DND-41 (cell line): ENCODE results near the gene AMMECR1L.
"Not testable (repeated sequence)": the region's sequence is repeated elsewhere in the genome, so short reads cannot be mapped to it uniquely, and the experiment has no call there.

ENCODE experiments used
- ATAC-seq: fragments of 200-7000 bp; cut with Tn5 transposase; 3 replicates; pipeline ENCODE4 v1.9.1; 2021; ENCODE audit warnings: low read depth; ENCODE audit not compliant: insufficient read depth
- DNase-seq: peaks from one replicate; pipeline ENCODE4 v3.0.0-alpha.2; 2020
- H2AFZ ChIP-seq: 2 replicates; pipeline ENCODE4 v1.6.0; 2012; ENCODE audit warnings: low read depth, low read length
- H3K27ac ChIP-seq: 2 replicates; pipeline ENCODE4 v1.5.1; 2012; ENCODE audit warnings: low read length, inconsistent platforms
- H3K27me3 ChIP-seq: fragments of 200-600 bp; sonication (generic); 2 replicates; pipeline ENCODE4 v1.6.0; 2012; ENCODE audit warnings: low read length, mild to moderate bottlenecking, inconsistent platforms; ENCODE audit not compliant: insufficient read depth, poor library complexity
- H3K36me3 ChIP-seq: 2 replicates; pipeline ENCODE4 v1.5.1; 2012; ENCODE audit warnings: low read length, inconsistent platforms; ENCODE audit not compliant: insufficient read depth
- H3K4me1 ChIP-seq: 2 replicates; pipeline ENCODE4 v1.5.1; 2012; ENCODE audit warnings: mild to moderate bottlenecking, low read length; ENCODE audit not compliant: insufficient read depth
- H3K4me2 ChIP-seq: 2 replicates; pipeline ENCODE4 v1.6.0; 2012; ENCODE audit warnings: mild to moderate bottlenecking, moderate library complexity, low read length, inconsistent platforms; ENCODE audit not compliant: insufficient read depth
- H3K4me3 ChIP-seq, 2 experiments: fragments of 200-600 bp in 1 of 2; shearing (Covaris generic) in 1 of 2; 2 replicates each; pipeline ENCODE4 v1.5.1; 2012 to 2016; ENCODE audit warnings: inconsistent platforms in 2 of 2, low read length in 2 of 2, mild to moderate bottlenecking in 2 of 2, low read depth in 1 of 2, moderate library complexity in 1 of 2
- H3K79me2 ChIP-seq: 2 replicates; pipeline ENCODE4 v1.6.0; 2012; ENCODE audit warnings: low read length, inconsistent platforms; ENCODE audit not compliant: insufficient read depth
- H3K9ac ChIP-seq: 2 replicates; pipeline ENCODE4 v1.6.0; 2012; ENCODE audit warnings: low read depth, mild to moderate bottlenecking, inconsistent platforms, low read length, moderate library complexity
- H3K9me3 ChIP-seq: 2 replicates; pipeline ENCODE4 v1.5.1; 2012; ENCODE audit warnings: low read length, moderate library complexity, mild to moderate bottlenecking, inconsistent platforms; ENCODE audit not compliant: insufficient read depth, severe bottlenecking
- H4K20me1 ChIP-seq: 2 replicates; pipeline ENCODE4 v1.6.0; 2012; ENCODE audit warnings: low read length; ENCODE audit not compliant: insufficient read depth
- EZH2 ChIP-seq: IDR thresholded peaks from 3 replicates; pipeline ENCODE4 v1.6.1; 2012; ENCODE audit warnings: borderline replicate concordance, low read depth, mild to moderate bottlenecking, moderate library complexity, low read length, inconsistent platforms; ENCODE audit not compliant: severe bottlenecking
- TF ChIP-seq, protein P1 (sequence below): IDR thresholded peaks from 2 replicates; pipeline ENCODE4 v1.5.1; 2012; ENCODE audit warnings: borderline replicate concordance, low read length, moderate library complexity, mild to moderate bottlenecking; ENCODE audit not compliant: poor library complexity, severe bottlenecking; ENCODE audit errors: extremely low read depth

Gene AMMECR1L

DNA sequence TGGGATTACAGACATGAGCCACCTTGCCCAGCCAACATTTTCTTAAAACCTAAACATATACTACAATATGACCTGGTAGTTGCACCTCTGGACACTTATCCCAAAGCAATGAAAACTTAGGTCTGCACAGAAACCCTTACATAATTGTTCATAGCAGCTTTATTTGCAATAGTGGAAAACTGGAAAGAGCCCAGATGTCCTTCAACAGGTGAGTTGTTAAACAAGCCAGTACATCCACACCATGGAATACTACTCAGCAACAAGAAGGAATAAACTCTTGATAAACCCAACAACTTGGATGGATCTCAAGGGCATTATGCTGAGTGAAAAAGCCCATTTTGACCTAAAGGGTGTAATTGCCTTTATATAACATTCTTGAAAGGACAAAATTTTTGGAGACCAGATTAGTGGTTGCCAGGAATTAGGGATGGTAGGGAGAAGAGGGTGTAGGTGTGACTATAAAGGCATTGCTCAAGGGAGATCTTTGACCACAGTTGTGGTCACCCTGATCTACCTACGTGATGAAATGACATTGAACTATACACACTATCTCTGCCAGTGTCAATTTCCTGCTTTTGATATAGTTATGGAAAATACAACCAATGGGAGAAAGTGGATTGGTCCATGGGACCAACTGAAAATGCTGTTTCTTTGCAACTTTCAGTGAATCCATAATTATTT is 11.9 kb upstream of the AMMECR1L start:
- H3K9ac ChIP-seq = no peak overlapping the region
- H3K4me2 ChIP-seq = no peak overlapping the region
- no peaks in the 10 kb centered on the region for H3K9me3 ChIP-seq
- H3K79me2 ChIP-seq = no peaks in the 10 kb centered on the region
- H3K36me3 ChIP-seq = no peaks in the 10 kb centered on the region
- DNase-seq (no peak), ATAC-seq (no peak)
- no peaks in the 10 kb centered on the region for H3K27me3 ChIP-seq
- H4K20me1 ChIP-seq = no peaks in the 10 kb centered on the region
- no peak for TF ChIP-seq EZH2
- TF ChIP-seq, protein P1, sequence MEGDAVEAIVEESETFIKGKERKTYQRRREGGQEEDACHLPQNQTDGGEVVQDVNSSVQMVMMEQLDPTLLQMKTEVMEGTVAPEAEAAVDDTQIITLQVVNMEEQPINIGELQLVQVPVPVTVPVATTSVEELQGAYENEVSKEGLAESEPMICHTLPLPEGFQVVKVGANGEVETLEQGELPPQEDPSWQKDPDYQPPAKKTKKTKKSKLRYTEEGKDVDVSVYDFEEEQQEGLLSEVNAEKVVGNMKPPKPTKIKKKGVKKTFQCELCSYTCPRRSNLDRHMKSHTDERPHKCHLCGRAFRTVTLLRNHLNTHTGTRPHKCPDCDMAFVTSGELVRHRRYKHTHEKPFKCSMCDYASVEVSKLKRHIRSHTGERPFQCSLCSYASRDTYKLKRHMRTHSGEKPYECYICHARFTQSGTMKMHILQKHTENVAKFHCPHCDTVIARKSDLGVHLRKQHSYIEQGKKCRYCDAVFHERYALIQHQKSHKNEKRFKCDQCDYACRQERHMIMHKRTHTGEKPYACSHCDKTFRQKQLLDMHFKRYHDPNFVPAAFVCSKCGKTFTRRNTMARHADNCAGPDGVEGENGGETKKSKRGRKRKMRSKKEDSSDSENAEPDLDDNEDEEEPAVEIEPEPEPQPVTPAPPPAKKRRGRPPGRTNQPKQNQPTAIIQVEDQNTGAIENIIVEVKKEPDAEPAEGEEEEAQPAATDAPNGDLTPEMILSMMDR = no peak
- no peak overlapping the region for H3K27ac ChIP-seq
- H2AFZ ChIP-seq = no peak overlapping the region
- H3K4me3 ChIP-seq = no peak overlapping the region
- H3K4me1 ChIP-seq = no peaks in the 10 kb centered on the region

DNA sequence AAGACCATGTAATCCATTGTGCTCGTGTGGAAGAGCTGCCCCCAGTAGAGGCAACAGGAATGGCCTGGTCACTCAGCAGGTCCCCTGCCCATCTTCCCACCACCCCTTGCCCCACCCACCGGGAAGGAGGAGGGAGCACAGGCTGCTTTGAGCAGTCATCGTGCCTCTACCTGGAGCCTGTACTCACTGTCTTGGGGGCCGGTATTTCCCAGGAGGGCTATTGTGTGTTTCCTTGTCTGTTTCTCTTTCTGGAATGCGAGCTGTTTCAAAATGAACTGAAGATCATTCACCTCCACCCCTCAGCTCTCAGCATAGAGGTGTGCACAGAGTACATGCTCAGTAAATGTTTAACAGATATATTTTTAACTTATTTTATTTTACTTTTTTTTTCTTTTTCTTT is 7.7 kb upstream of the AMMECR1L start:
- Histone ChIP-seq H2AFZ (no peak overlapping the region), H3K4me3 (no peak overlapping the region), H4K20me1 (no peaks in the 10 kb centered on the region), H3K9me3 (no peaks in the 10 kb centered on the region), H3K27ac (no peak overlapping the region), H3K9ac (no peak overlapping the region), H3K36me3 (no peaks in the 10 kb centered on the region), H3K4me2 (no peak overlapping the region), H3K79me2 (no peaks in the 10 kb centered on the region), H3K4me1 (no peaks in the 10 kb centered on the region), H3K27me3 (no peaks in the 10 kb centered on the region)
- DNase-seq (no peak), ATAC-seq (no peak)
- no peak for TF ChIP-seq EZH2
- TF ChIP-seq, protein P1 = no peak

DNA sequence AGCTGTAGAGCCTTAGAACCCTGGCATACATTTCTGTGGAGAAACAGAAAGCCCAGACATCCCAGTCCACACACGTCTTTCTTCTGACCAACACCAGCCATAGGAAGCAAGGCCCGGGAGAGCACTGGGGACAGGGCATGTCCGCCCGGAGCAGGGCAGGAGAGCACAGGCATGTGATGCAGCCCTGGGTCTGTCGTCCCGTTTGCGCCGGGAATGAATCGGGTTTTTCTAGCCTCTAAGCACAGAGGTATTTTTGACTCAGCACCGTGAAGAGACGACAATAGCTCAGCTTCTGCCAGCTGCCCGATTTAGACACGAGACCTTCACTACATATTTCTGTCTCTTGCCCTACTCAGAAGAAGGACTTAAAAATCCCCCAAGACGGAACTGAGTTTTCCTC is 7.3 kb upstream of the AMMECR1L start:
- TF ChIP-seq, protein P1 = no peak
- no peak for TF ChIP-seq EZH2
- H3K79me2 ChIP-seq = no peaks in the 10 kb centered on the region
- H3K9ac ChIP-seq = no peak overlapping the region
- DNase-seq (no peak), ATAC-seq (no peak)
- no peaks in the 10 kb centered on the region for H3K27me3 ChIP-seq
- no peaks in the 10 kb centered on the region for H3K36me3 ChIP-seq
- 0 out of 2 replicates have a peak, but pooled peaks cover 1% of the 10 kb centered on the region for H3K4me1 ChIP-seq
- no peak overlapping the region for H3K4me3 ChIP-seq
- H2AFZ ChIP-seq = no peak overlapping the region
- no peak overlapping the region for H3K27ac ChIP-seq
- H4K20me1 ChIP-seq = no peaks in the 10 kb centered on the region
- H3K9me3 ChIP-seq = no peaks in the 10 kb centered on the region
- H3K4me2 ChIP-seq = no peak overlapping the region

DNA sequence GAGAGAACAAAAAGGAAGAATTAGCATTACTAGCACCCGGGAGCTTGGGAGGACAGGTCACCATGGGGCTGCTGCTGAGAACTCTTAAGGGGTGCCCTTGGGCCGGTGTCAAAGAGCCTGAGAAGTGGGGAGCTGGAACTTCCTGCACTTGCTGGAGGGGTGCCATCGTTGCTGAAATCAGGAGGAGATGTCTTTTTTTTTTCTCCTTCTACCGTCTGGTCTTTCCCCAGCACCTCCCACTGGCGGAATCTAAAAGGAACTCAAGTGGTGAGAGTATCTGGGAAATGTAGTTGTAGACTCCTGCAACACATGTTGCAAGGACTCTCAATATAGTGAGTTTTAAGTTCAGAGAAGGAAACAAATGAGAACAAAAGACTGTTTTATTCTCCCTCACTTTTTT is 6.1 kb upstream of the AMMECR1L start:
- peaks cover 13% of the 10 kb centered on the region; the same call in 1 of the 2 replicates for H3K4me1 ChIP-seq
- H3K4me2 ChIP-seq = no peak overlapping the region
- H3K4me3 ChIP-seq = no peak overlapping the region
- H3K9ac ChIP-seq = no peak overlapping the region
- no peaks in the 10 kb centered on the region for H4K20me1 ChIP-seq
- DNase-seq (no peak), ATAC-seq (no peak)
- H3K27ac ChIP-seq = no peak overlapping the region
- peaks cover 6% of the 10 kb centered on the region for H3K79me2 ChIP-seq
- TF ChIP-seq, protein P1 = no peak
- TF ChIP-seq EZH2 = no peak
- no peak overlapping the region for H2AFZ ChIP-seq
- H3K27me3 ChIP-seq = no peaks in the 10 kb centered on the region
- H3K9me3 ChIP-seq = no peaks in the 10 kb centered on the region
- H3K36me3 ChIP-seq = no peaks in the 10 kb centered on the region

DNA sequence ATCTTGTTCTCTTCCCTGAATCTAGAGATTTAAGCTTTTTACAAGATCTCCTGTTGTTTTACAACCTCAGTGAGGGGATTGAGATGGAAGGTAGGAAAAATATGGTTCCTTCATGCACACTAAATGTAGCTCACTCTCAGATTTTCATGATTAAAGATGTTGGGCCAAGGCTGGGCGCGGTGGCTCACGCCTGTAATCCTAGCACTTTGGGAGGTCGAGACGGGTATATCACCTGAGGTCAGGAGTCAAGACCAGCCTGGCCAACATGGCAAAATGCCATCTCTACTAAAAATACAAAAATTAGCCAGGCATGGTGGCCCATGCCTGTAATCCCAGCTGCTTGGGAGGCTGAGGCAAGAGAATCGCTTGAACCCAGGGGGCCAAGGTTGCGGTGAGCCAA is 5.0 kb upstream of the AMMECR1L start:
- peaks cover 13% of the 10 kb centered on the region; the same call in 1 of the 2 replicates for H3K4me1 ChIP-seq
- not testable (repeated sequence) for ATAC-seq, H3K79me2 ChIP-seq, H3K27ac ChIP-seq, DNase-seq, H3K4me3 ChIP-seq, H4K20me1 ChIP-seq, H3K9ac ChIP-seq, H3K9me3 ChIP-seq, H3K27me3 ChIP-seq, H3K4me2 ChIP-seq, H3K36me3 ChIP-seq, H2AFZ ChIP-seq
